Measurements from ENCODE around the gene NQO2. TPM values are rescaled to one million over a fixed set of nuclear protein-coding genes. Genes with fewer than 3 reads are reported as not detected.

NQO2 gene
- total RNA-seq, 1 experiment from 2014 or later, result 82.9 TPM

DNA sequence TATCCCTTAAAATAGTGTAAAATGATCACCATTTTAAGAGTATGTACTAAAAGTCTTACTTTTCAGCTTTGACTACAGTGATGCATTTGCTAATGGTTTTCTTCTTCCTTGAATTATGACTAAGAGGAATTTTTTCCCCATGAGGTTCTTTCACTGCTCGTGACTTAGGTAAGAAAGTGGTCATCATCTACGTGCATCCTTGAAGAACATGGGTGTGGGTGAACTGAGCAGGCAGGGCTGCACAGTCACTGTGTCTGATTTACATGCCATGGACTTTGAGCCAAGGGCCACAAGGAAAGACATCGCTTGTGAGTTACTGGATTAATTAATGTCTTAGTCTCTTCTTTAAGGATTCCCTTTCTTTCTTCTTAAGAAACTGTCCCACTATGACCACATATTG, 33.3 kb downstream of the NQO2 start:
- POLR2A ChIA-PET, result no interaction called here
- H3K4me1 ChIP-seq (ENCODE audit: control insufficient read depth in 1 of 2, insufficient read depth in 2 of 2, low read length in 2 of 2), result no peaks in the 10 kb centered on the region
- no peaks in the 10 kb centered on the region for H3K9me2 ChIP-seq (ENCODE audit: insufficient read depth)
- intact Hi-C loops (cut with micrococcal nuclease), result no loop called here
- no peak overlapping the region for H2AFZ ChIP-seq (ENCODE audit: low read depth, low read length, poor library complexity, severe bottlenecking)
- H3K4me2 ChIP-seq (ENCODE audit: low read length), result no peak overlapping the region
- ATAC-seq, result no peak
- no peak overlapping the region for H3K9ac ChIP-seq (ENCODE audit: low read length)
- H4K20me1 ChIP-seq (ENCODE audit: insufficient read depth), result no peaks in the 10 kb centered on the region
- no peak overlapping the region for H3K27ac ChIP-seq (ENCODE audit: low read depth, low read length)
- no peaks in the 10 kb centered on the region for H3K79me2 ChIP-seq (ENCODE audit: insufficient read depth, low read length)
- H3K4me3 ChIP-seq (replicated peaks in 1 of 2; ENCODE audit: low read depth in 1 of 2, low read length in 2 of 2), result no peak overlapping the region
- RAD21 ChIA-PET (ENCODE audit: low non-redundant PET in 1 of 2, low total read pairs in 2 of 2, uncharacterized antibody in 2 of 2, unreplicated experiment in 2 of 2), result no interaction called here
- BruUV-seq (replicated peaks), result no TSS peak
- no peak for DNase-seq (ENCODE audit: low read depth, low spot score)
- no peaks in the 10 kb centered on the region for H3K36me3 ChIP-seq (ENCODE audit: control insufficient read depth in 1 of 2, insufficient read depth in 2 of 2, low read length in 2 of 2)
- H3K9me3 ChIP-seq (ENCODE audit: control insufficient read depth in 1 of 2, insufficient read depth in 1 of 2, low read depth in 1 of 2, low read length in 2 of 2), result no peaks in the 10 kb centered on the region
- no peaks in the 10 kb centered on the region for H3K27me3 ChIP-seq (ENCODE audit: insufficient read depth, low read length)
- CTCF ChIA-PET, result no interaction called here
- TF ChIP-seq YY1 (IDR thresholded peaks at IDR 0.05; ENCODE audit: extremely low read depth, insufficient replicate concordance, low read depth, low read length) (no peak), CBX3 (IDR thresholded peaks at IDR 0.05; ENCODE audit: low read depth) (no peak), FOSL1 (IDR thresholded peaks at IDR 0.05; ENCODE audit: low read depth) (no peak), SRF (IDR thresholded peaks at IDR 0.05; ENCODE audit: low read depth) (no peak), SP1 (IDR thresholded peaks at IDR 0.05; ENCODE audit: low read depth) (no peak), ZNF274 (IDR thresholded peaks at IDR 0.05; ENCODE audit: low read depth, low read length) (no peak), JUND (IDR thresholded peaks at IDR 0.05) (no peak), EZH2 (IDR thresholded peaks at IDR 0.05) (no peak), ZFX (IDR thresholded peaks at IDR 0.05) (no peak), SIN3A (IDR thresholded peaks at IDR 0.05; ENCODE audit: low read depth) (no peak), CEBPB (IDR thresholded peaks at IDR 0.05; ENCODE audit: low read depth) (no peak), TCF7L2 (IDR thresholded peaks at IDR 0.05; ENCODE audit: borderline replicate concordance, extremely low read depth, insufficient read depth, insufficient read length) (no peak)
- TF ChIP-seq, protein P1, sequence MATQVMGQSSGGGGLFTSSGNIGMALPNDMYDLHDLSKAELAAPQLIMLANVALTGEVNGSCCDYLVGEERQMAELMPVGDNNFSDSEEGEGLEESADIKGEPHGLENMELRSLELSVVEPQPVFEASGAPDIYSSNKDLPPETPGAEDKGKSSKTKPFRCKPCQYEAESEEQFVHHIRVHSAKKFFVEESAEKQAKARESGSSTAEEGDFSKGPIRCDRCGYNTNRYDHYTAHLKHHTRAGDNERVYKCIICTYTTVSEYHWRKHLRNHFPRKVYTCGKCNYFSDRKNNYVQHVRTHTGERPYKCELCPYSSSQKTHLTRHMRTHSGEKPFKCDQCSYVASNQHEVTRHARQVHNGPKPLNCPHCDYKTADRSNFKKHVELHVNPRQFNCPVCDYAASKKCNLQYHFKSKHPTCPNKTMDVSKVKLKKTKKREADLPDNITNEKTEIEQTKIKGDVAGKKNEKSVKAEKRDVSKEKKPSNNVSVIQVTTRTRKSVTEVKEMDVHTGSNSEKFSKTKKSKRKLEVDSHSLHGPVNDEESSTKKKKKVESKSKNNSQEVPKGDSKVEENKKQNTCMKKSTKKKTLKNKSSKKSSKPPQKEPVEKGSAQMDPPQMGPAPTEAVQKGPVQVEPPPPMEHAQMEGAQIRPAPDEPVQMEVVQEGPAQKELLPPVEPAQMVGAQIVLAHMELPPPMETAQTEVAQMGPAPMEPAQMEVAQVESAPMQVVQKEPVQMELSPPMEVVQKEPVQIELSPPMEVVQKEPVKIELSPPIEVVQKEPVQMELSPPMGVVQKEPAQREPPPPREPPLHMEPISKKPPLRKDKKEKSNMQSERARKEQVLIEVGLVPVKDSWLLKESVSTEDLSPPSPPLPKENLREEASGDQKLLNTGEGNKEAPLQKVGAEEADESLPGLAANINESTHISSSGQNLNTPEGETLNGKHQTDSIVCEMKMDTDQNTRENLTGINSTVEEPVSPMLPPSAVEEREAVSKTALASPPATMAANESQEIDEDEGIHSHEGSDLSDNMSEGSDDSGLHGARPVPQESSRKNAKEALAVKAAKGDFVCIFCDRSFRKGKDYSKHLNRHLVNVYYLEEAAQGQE (IDR thresholded peaks at IDR 0.05; ENCODE audit: low read depth), result no peak
